ENCODE data around the gene SUMO4.

Gene SUMO4

GRCh38 chr6:149389509-149390297 lies 10.4 kb upstream of the SUMO4 start:
- no peak for DNase-seq (ENCODE audit: low read depth in 3 of 3)

GRCh38 chr6:149392093-149392492 lies 8.0 kb upstream of the SUMO4 start:
- DNase-seq (ENCODE audit: low read depth in 3 of 3), result no peak

GRCh38 chr6:149392535-149392934 lies 7.5 kb upstream of the SUMO4 start:
- no peak for DNase-seq (ENCODE audit: low read depth in 3 of 3)

- DNase-seq (ENCODE audit: low read depth in 3 of 3), result no peak
Observed at GRCh38 chr6:149393002-149393679, 6.9 kb upstream of the SUMO4 start.

GRCh38 chr6:149395185-149395584 lies 4.9 kb upstream of the SUMO4 start:
- DNase-seq (ENCODE audit: low read depth in 3 of 3), result no peak

- DNase-seq (ENCODE audit: low read depth in 3 of 3), result no peak
Observed at GRCh38 chr6:149397384-149397783, 2.7 kb upstream of the SUMO4 start.

GRCh38 chr6:149403534-149403933 lies 3.5 kb downstream of the SUMO4 start:
- no peak for DNase-seq (ENCODE audit: low read depth in 3 of 3)

GRCh38 chr6:149405823-149406765 lies 6.0 kb downstream of the SUMO4 start:
- no peak for DNase-seq (ENCODE audit: low read depth in 3 of 3)

GRCh38 chr6:149409617-149410016 lies 9.6 kb downstream of the SUMO4 start:
- no peak for DNase-seq (ENCODE audit: low read depth in 3 of 3)

GRCh38 chr6:149410557-149410956 lies 10.5 kb downstream of the SUMO4 start:
- no peak for DNase-seq (ENCODE audit: low read depth in 3 of 3)

GRCh38 chr6:149414009-149414408 lies 13.9 kb downstream of the SUMO4 start:
- DNase-seq (ENCODE audit: low read depth in 3 of 3), result no peak

GRCh38 chr6:149414821-149415220 lies 14.8 kb downstream of the SUMO4 start:
- DNase-seq (ENCODE audit: low read depth in 3 of 3), result no peak

GRCh38 chr6:149419696-149420404 lies 19.8 kb downstream of the SUMO4 start:
- no peak for DNase-seq (ENCODE audit: low read depth in 3 of 3)

GRCh38 chr6:149421132-149421531 lies 21.1 kb downstream of the SUMO4 start:
- no peak for DNase-seq (ENCODE audit: low read depth in 3 of 3)

GRCh38 chr6:149422581-149422980 lies 22.5 kb downstream of the SUMO4 start:
- DNase-seq (ENCODE audit: low read depth in 3 of 3), result no peak

GRCh38 chr6:149423964-149424440 lies 23.9 kb downstream of the SUMO4 start:
- no peak for DNase-seq (ENCODE audit: low read depth in 3 of 3)

GRCh38 chr6:149425224-149425623 lies 25.2 kb downstream of the SUMO4 start:
- no peak for DNase-seq (ENCODE audit: low read depth in 3 of 3)

GRCh38 chr6:149425754-149426153 lies 25.7 kb downstream of the SUMO4 start:
- DNase-seq (ENCODE audit: low read depth in 3 of 3), result no peak

GRCh38 chr6:149428606-149429005 lies 28.5 kb downstream of the SUMO4 start:
- no peak for DNase-seq (ENCODE audit: low read depth in 3 of 3)

GRCh38 chr6:149429427-149430360 lies 29.6 kb downstream of the SUMO4 start:
- no peak for DNase-seq (ENCODE audit: low read depth in 3 of 3)
